ENCODE data around the gene DUSP6. TPM values are rescaled to one million over a fixed set of nuclear protein-coding genes. Genes with fewer than 3 reads are reported as not detected.

Gene DUSP6
- total and polyA plus RNA-seq, 9 of the 15 experiments (the other 6 are each of a cell fraction or from before 2014, with no cell fraction given), result 0.04 to 0.60 (median 0.08) TPM; not detected in 2

- ChIA-PET POLR2A (no interaction called here), CTCF (ENCODE audit: low intra/inter-chr PET ratio) (no interaction called here)
- Histone ChIP-seq H3K27ac (ENCODE audit: extremely low read depth, low read depth, low read length) (no peak overlapping the region), H3K9me1 (ENCODE audit: control insufficient read depth, insufficient read depth, low read length) (no peaks in the 10 kb centered on the region), H4K20me1 (replicated peaks; ENCODE audit: control insufficient read depth, insufficient read depth, low read length) (no peaks in the 10 kb centered on the region), H3K4me1 (replicated peaks in 1 of 2; ENCODE audit: control insufficient read depth in 2 of 2, insufficient read depth in 2 of 2, low read length in 2 of 2) (no peaks in the 10 kb centered on the region), H3K79me2 (ENCODE audit: control insufficient read depth, insufficient read depth, low read length) (no peaks in the 10 kb centered on the region), H3K4me2 (ENCODE audit: insufficient read depth, low read length) (no peak overlapping the region), H3K9me3 (replicated peaks; ENCODE audit: control insufficient read depth, insufficient read depth, low read depth, low read length) (no peaks in the 10 kb centered on the region), H3K27me3 (ENCODE audit: control insufficient read depth in 2 of 2, insufficient read depth in 2 of 2, low read length in 2 of 2) (no peaks in the 10 kb centered on the region), H3K4me3 (no peak overlapping the region), H3K36me3 (ENCODE audit: control insufficient read depth, insufficient read depth, low read length) (no peaks in the 10 kb centered on the region), H3K9ac (ENCODE audit: insufficient read depth in 1 of 2, low read depth in 2 of 2, low read length in 2 of 2) (no peak overlapping the region), H2AFZ (ENCODE audit: low read depth, low read length) (no peak overlapping the region)
- in situ Hi-C loops (cut with MboI), result no loop called here
- intact Hi-C loops (cut with micrococcal nuclease), result no loop called here
- ATAC-seq, result no peak
- no peak for FAIRE-seq
- 0% methylated on average over 1 of the region's 2 CpGs for WGBS (ENCODE audit: insufficient coverage, low coverage, missing lambda C conversion rate)
- DNase-seq (ENCODE audit: extremely low read depth in 1 of 4, low spot score in 3 of 4), result peak in 1 of 4 experiments; percentile 17
- BruUV-seq (replicated peaks), result no TSS peak
- TF ChIP-seq PTTG1 (tag; IDR thresholded peaks at IDR 0.05; ENCODE audit: low read depth) (no peak), E2F3 (CRISPR knock-in tag; IDR thresholded peaks at IDR 0.05) (no peak), SIN3A (IDR thresholded peaks at IDR 0.05; ENCODE audit: borderline replicate concordance in 2 of 2, control insufficient read depth in 1 of 2, low read depth in 2 of 2, low read length in 2 of 2) (no peak), LCOR (CRISPR knock-in tag; IDR thresholded peaks at IDR 0.05) (no peak), ATF3 (IDR thresholded peaks at IDR 0.05) (no peak), ATF3 (CRISPR knock-in tag; conservative IDR thresholded peaks at IDR 0.05) (no peak), TCF7L2 (IDR thresholded peaks at IDR 0.05; ENCODE audit: low read depth, low read length) (no peak), ELF4 (CRISPR knock-in tag; IDR thresholded peaks at IDR 0.05) (no peak), BCLAF1 (IDR thresholded peaks at IDR 0.05; ENCODE audit: borderline replicate concordance in 1 of 2, control insufficient read depth in 1 of 2, low read depth in 2 of 2, low read length in 1 of 2) (no peak), MEF2D (tag; conservative IDR thresholded peaks at IDR 0.05; ENCODE audit: low read depth) (no peak), HMBOX1 (IDR thresholded peaks at IDR 0.05) (no peak)
- TF ChIP-seq, protein P1, sequence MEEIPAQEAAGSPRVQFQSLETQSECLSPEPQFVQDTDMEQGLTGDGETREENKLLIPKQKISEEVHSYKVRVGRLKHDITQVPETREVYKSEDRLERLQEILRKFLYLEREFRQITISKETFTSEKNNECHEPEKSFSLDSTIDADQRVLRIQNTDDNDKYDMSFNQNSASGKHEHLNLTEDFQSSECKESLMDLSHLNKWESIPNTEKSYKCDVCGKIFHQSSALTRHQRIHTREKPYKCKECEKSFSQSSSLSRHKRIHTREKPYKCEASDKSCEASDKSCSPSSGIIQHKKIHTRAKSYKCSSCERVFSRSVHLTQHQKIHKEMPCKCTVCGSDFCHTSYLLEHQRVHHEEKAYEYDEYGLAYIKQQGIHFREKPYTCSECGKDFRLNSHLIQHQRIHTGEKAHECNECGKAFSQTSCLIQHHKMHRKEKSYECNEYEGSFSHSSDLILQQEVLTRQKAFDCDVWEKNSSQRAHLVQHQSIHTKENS (CRISPR knock-in tag; IDR thresholded peaks at IDR 0.05), result no peak
- TF ChIP-seq, protein P2, sequence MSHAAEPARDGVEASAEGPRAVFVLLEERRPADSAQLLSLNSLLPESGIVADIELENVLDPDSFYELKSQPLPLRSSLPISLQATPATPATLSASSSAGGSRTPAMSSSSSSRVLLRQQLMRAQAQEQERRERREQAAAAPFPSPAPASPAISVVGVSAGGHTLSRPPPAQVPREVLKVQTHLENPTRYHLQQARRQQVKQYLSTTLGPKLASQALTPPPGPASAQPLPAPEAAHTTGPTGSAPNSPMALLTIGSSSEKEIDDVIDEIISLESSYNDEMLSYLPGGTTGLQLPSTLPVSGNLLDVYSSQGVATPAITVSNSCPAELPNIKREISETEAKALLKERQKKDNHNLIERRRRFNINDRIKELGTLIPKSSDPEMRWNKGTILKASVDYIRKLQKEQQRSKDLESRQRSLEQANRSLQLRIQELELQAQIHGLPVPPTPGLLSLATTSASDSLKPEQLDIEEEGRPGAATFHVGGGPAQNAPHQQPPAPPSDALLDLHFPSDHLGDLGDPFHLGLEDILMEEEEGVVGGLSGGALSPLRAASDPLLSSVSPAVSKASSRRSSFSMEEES (CRISPR knock-in tag; IDR thresholded peaks at IDR 0.05), result no peak
Observed at GRCh38 chr12:89299931-89300330, 52.4 kb downstream of the DUSP6 start.

Data from K562 (cell line).